HG02981 (cell line): ENCODE measurements around the gene PRDM16.

ENCODE experiments used
- ATAC-seq: cut with Tn5 transposase; IDR thresholded peaks from one replicate; pipeline ENCODE4 v1.9.1; 2021; ENCODE audit warnings: mild to moderate bottlenecking, moderate library complexity; ENCODE audit not compliant: unreplicated experiment

PRDM16 gene

DNA sequence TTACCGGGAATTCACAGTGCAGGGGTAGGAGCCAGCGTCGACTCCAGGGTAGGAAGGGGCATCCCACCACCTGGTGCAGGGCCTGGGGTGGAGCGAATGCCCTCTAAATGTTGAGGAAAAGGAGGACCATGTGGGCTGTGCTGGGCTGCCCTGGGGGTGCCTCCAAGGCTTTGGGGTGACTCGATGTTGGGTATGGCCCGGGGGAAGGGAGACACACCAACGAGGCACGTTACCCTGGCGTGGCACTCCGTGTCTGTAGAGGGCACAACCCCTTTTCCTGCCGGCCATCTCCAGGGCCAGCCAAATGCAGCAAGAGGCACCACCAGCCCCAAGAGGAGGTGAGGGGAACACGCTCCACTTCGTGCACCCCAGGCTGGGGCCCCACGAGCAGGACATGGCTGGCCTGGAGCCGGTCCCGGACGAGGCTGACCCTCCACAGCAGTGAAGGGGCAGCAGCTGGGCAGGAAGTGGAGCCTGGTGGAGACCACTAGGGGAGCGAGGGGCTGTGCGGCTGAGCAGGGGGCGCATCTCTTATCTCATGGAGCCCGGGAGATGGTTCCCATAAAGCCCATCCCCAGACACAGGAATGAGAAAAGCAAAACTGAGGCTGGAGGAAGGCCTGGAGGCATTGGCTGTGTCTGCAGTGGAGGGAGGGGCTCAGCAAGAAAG lies 36.5 kb upstream of the PRDM16 start:
- ATAC-seq = no peak

- ATAC-seq = no peak
These were observed 35.8 kb upstream of the PRDM16 start for GRCh38 chr1:3033040-3033789.

GRCh38 chr1:3033790-3034090 lies 35.3 kb upstream of the PRDM16 start:
- ATAC-seq = no peak

DNA sequence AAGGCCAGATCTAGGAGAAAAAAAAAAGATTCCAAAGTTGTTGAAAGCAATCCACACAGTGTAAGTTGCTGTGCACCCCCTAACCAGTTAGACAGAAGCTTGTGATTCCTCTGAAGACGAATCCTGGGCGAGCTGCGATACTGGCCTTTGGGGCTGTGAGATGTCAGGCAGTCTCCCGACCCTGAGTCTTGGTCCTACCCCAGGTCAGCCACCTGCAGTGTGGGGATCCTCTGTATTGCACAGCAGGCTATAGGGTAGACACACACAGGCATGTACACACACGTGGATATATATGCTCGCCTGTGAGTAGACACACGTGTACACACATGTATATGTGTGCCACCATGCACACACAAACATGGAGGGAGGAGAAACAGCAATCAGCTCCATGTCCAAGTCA lies 34.8 kb upstream of the PRDM16 start:
- ATAC-seq = no peak

GRCh38 chr1:3034728-3035562 lies 34.1 kb upstream of the PRDM16 start:
- ATAC-seq = no peak

DNA sequence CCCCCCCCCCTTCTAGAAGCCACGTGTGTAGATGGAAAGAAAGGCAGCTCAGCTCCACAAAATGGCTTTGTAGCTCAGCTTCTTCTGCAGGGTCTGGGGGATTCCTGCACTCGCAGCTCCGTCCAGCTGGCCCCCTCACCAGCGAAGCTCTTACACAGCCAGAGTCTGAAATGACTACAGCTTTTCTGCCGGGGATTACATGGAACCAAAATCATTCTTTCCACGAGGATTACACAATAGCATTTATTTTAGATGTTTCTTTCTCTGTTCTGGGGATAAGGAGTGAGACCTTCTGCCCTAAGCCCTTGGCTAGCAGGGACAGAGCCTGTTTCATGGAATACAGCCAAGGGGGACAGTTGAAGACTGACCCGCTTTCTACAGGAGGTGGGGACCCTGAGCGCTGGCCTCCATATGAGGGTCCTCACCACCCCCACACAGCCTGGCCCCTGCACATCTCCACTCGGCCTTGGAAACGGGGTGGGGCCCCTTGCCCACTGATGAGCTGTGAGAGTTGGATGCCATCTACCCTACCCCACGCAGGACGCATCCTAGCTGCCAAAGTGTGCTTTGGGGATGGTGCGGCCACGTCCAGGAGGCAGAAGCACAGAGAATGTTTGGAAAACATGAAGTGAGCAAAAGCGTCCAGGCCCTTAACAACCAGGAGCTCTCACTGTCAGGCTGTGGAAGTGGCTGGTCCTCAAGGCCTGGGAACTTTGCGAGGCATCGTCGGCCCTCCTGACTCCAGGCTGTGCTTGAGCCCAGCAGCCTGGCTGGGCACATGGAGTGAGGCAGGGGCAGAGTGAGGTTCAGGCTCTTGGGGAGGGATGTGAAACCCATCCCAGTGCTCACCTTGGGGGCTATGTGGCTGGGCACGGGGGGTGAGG lies 33.2 kb upstream of the PRDM16 start:
- no peak for ATAC-seq

DNA sequence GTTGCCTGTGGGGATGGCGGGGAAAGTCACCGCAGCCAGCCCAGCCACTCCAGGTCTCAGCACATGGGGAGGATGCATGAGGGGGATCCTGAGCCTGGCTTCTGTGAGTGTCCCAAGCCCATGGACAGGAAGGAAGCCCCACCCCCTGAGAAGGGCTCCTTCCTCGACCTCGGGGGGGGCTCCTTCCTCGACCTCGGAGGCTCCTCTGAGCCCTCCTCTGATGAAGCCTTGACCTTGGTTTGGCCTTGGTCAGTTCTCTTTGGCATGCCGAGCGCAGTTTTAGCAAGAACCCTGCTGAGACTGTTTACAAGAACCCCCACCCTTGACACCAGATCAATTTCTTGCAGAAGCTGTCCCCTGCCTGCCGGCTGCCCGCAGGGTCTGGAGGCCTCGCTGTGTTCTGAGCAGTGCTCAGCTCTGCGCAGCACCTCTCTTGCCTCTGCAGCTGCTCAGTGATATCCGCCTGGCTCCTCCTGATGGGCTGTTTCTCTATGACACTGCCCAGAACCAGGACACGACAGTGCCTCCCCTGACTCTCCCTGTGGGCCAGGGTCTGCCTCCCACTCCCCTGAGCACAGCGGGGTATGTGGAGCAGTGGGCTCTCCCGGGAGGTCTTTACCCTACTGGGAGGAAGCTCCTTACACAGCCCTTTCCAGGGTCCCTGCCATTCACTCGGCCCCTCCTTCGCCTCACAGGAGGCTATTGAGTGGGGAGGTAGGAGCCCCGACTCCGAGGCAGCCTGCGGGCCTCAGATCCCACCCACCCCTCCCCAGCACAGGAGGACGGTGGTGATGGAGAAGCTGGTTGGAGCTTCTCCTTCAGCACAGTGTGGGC lies 32.3 kb upstream of the PRDM16 start:
- ATAC-seq = no peak

- ATAC-seq = no peak
These were observed 31.5 kb upstream of the PRDM16 start for GRCh38 chr1:3037281-3038040.

DNA sequence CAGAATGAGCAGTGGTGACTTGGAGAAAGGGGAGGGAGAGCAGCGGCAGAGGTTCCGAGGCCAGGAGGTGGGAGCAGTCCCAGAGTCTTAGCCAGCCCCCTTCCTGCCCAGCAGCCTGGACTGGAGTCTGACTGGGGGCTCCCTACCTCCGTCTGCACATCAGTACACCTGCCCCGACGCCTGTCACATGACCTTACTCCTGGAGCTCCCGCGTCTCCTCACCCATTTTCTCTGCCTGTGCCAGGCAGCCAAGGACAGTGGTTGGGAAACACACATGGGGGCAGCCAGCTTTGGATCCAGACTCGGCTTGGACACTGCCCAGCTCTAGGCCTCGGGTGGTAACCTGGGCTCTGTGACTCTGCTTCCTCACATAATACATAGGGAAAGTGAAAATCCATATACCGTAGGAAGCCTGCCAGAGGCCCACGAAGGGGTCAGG lies 30.9 kb upstream of the PRDM16 start:
- no peak for ATAC-seq

DNA sequence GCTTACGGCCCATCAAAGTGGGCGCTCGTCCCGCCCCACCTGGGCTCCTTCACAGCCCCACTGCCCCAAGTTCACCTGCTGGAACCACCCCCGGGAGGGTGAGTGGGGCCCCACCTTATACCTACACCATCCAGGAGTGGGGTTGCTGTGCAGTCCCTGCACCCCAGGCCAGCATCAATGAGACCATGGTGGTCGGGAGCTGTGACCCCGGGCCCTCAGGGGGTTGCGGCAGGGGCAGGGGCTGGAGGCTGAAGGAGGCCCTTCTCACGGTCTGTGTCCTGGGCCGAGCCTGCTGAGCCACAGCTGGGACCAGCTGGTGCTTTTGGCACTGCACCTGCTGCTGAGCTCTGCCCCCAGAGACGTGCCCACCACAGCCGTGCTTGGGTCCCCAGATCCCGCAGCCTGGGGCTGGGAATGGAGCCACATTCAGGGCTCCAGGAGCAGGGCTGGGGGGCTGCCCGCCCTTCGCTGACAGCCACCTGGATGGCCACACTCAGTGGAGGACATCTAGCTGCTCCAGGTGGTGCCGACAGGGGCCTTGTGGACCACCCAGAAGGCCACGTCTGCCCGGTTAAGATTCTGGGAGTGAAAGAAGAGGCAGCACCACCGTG lies 30.3 kb upstream of the PRDM16 start:
- no peak for ATAC-seq

DNA sequence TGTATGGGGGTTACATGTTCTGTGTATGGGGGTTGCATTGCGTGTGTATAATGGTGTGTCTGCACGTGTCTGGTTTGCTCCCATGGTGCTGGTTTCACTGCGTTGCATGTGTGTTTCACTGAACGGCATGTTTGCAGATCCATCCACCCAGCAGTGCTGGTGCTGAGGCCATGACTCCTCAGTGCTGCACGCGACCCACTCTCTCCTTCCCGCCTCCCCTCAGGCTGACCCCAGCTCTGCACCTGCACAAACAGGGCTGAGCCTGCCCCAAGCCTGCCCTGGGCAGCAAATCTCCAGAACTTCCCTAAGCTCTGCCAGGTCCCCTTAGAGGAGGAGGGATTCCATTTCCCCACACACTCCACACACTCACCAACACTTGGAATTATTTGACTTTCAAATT lies 29.0 kb upstream of the PRDM16 start:
- ATAC-seq = no peak

- ATAC-seq = no peak
These were observed 26.5 kb upstream of the PRDM16 start for GRCh38 chr1:3042481-3042880.

- ATAC-seq = no peak
These were observed 19.8 kb upstream of the PRDM16 start for GRCh38 chr1:3049164-3049563.

DNA sequence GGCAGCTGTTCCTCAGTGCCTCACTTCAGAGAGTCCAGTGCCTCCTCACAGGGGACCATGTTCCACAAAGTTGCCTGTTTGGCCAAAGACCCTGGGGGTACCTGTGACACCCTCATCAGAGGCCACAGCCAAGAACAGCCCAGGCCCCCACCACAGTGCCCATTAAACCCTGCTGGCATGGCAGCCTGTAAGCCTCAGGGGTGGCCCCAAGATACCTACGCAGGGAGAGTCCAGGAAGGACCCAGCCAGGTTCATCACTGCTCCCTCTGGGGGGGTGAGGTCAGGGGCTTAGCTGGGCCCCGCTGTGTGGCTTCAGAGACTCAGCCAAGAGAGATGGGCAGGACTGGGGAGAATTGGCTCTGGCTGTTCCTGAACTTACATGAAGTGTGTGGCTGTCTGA lies 19.1 kb upstream of the PRDM16 start:
- no peak for ATAC-seq

DNA sequence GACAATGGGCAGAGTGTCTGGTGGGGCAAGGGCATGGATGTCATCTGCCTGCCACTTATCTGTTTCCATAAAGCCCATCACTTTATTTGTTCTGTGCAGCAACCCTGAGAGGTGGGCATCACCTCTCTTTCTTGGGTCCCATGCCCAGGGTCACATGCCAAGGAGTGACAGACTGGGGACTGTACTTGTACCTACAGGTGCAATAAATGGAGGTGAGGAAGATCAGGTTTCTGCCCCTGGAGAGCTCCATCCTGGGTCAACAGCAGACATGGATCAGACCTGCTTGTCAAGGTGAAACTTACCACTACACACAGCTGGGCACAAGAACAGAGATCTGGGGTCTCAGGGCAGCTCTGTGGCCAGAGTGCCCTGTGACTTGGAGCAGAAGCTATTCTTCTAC lies 18.4 kb upstream of the PRDM16 start:
- no peak for ATAC-seq

DNA sequence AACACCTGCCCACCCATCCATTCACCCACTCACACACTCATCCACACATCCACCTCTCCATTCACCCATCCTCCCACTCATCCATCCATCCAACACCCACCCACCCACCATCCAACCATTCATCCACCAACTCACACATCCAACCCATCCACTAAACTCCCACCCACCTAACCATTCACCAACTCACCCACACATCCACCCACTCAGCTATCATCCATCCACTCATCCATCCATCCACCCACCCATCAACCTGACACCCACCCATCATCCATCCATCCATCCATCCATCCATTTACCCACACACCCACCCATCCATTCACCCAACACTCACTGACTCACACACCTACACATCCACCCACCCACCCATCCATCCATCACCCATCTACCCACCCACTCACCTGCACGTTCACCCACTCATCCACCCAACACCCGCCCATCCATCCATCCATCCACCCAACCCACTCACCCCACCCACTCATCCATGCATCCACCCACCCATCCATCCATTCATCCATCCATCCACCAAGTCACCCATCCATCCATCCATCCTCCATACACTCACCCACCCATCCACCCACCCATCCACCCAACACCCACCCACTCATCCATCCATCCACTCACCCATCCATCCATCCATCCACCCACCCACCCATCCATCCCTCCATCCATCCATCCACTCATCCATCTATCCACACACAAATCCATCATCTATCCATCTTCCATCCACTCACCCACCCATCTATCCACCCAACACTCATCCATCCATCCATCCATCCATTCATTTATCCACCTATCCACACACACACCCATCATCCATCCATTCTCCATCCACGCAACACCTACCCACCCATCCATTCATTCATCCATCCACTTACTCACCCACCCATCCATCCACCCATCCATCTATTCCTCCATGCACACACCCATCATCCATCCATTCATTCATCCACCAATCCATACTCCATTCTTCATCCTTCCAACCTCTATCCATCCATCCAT lies 17.4 kb upstream of the PRDM16 start:
- no peak for ATAC-seq

DNA sequence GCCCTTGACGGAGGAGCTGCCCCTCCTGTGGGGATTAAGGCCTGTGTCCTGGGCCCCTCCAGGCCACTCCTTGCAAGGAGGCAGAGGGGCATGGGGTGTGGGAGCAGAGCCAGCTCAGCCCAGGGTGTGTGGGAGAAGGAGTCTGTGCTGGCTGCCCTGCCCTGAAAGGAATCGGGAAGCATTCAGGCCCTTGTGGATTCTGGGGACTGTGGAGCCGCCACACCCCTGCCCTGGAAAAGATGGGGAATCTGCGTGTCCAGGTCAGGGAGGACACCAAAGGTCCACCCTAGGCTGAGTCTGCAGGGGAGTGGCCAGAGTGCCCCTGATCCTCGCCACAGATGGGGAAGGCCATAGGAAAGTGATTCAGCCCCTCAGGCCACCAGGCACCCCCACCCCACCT lies 16.5 kb upstream of the PRDM16 start:
- ATAC-seq = no peak
